KOPT-K1 (cell line): ENCODE measurements around the gene TMED1.
"Not testable (repeated sequence)": the region's sequence is repeated elsewhere in the genome, so short reads cannot be mapped to it uniquely, and the experiment has no call there.

ENCODE experiments used
- H3K27ac ChIP-seq: fragments of 200-600 bp; sonication (generic); 2 replicates; pipeline ENCODE4 v1.5.1; 2016; ENCODE audit warnings: antibody characterized with exemption, mild to moderate bottlenecking, low read depth, low read length; ENCODE audit not compliant: poor library complexity, severe bottlenecking
- H3K36me3 ChIP-seq: fragments of 200-600 bp; sonication (generic); 2 replicates; pipeline ENCODE4 v1.5.1; 2017; ENCODE audit warnings: antibody characterized with exemption, mild to moderate bottlenecking, low read length, moderate library complexity; ENCODE audit not compliant: insufficient read depth
- H3K9me3 ChIP-seq: fragments of 200-600 bp; sonication (generic); 2 replicates; pipeline ENCODE4 v1.5.1; 2017; ENCODE audit warnings: antibody characterized with exemption, low read length, mild to moderate bottlenecking; ENCODE audit not compliant: insufficient read depth, poor library complexity, severe bottlenecking

TMED1 gene

DNA sequence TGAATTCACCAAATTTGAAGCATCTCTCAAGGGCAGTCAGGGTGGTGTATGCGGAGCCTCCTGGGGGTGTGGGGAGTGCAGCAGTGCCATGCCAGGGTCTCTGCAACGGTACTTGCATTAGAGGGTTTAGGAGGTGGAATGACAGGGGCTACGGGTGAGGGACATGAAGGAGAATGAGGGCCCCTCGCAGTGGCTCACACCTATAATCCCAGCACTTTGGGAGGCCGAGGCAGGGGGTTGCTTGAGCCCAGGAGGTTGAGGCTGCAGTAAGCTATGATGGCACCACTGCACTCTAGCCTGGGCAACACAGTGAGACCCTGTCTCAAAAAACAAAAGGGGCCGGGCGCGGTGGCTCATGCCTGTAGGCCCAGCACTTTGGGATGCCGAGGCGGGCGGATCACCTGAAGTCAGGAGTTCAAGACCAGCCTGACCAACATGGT lies 33.9 kb upstream of the TMED1 start:
- not testable (repeated sequence) for H3K9me3 ChIP-seq, H3K36me3 ChIP-seq, H3K27ac ChIP-seq

DNA sequence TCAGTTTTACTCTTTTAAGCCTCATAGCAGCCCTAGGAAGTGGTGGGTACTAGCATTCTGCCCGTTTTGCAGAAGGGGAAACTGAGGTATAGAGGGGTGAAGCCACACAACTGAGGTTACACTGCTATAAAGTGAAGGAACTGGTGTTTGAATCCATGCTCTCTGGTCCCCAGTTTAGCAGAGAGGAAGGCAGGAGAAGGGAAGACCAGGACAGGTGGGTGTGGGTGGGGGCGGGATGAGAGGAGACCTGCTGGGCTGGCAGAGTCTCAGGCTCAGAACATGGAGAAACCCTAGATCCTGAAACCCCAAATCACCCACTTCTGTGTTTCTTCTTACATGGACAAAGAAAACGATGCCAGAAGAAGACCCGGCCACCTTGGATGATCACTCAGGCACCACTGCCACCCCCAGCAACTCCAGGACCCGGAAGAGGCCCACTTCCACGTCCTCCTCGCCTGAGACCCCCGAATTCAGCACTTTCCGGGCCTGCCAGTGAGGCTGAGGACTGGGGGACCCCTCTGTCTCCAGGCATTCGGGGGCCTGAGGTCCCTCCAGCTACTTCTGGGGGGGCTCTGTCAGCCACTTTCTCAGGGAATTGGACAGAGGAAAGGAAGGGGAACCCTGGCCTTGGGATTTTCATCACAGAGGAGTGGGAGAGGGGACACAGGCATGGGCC lies 33.0 kb upstream of the TMED1 start:
- Histone ChIP-seq H3K27ac (no peak overlapping the region), H3K9me3 (no peaks in the 10 kb centered on the region)

DNA sequence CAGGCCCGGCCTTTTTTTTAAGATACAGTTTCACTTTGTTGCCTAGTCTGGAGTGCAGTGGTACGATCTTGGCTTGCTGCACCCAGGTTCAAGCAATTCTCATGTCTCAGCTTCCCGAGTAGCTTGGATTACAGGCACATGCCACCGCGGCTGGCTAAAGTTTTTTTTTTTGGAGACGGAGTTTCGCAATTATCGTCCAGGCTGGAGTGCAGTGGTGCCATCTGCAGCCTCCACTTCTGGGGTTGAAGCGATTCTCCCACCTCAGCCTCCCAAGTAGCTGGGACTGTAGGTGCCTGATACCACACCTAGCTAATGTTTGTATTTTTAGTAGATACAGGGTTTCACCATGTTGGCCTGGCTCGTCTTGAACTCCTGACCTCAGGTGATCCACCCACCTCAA lies 30.5 kb upstream of the TMED1 start:
- H3K27ac ChIP-seq, result no peak overlapping the region
- no peaks in the 10 kb centered on the region for H3K36me3 ChIP-seq
- H3K9me3 ChIP-seq, result no peaks in the 10 kb centered on the region

More for the DNA sequence above, 33.0 kb upstream of the TMED1 start:
- no peaks in the 10 kb centered on the region for H3K36me3 ChIP-seq

DNA sequence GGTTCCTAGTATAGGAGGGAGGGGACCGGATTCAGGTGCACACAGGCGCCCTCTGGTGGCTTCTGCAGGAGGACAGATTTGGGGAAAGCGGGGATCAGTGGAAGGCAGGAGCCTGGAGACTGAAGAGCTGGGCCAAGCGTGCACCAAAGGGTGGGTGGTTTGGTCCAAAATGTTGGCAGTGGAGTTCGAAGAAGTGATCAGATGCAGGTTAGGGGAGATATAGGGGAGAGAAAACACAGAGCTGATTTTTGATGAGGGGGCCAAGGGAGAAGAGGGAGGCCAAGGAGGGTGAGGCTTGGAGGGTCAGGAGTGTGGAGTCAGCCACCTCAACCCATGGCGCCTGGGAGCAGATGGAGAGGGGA lies 28.5 kb upstream of the TMED1 start:
- Histone ChIP-seq H3K9me3 (no peaks in the 10 kb centered on the region), H3K27ac (peak overlapping the region; percentile 6), H3K36me3 (no peaks in the 10 kb centered on the region)

DNA sequence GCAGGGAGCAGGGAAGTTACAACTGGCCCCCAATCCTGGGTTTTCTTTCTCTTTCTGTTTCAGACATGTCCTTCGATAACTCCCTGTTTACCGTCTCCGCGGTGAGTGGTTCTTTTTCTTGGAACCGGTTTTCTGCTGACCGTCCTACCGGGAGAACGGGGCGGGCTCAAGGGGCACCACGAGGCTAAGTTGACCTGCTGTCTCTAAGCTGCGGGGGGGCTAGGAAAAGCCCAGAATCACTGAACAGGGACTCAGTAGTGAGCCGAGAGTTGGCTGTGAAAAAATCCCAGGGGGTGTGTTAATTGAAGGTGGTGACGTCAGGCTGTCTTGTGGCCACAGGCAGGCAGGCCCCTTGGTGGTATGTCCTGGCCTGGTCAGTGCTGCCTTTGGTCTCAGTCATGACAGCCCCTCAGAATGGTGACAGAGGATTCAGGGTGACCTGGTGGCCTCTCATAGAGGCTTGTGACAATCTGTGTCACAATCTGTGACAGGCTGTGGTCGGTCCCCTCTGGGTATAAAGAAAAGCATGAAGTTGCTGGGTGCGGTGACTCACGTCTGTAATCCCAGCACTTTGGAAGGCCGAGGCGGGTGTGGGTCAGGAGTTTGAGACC lies 27.2 kb upstream of the TMED1 start:
- no peak overlapping the region for H3K27ac ChIP-seq
- H3K9me3 ChIP-seq, result no peaks in the 10 kb centered on the region
- H3K36me3 ChIP-seq, result no peaks in the 10 kb centered on the region

DNA sequence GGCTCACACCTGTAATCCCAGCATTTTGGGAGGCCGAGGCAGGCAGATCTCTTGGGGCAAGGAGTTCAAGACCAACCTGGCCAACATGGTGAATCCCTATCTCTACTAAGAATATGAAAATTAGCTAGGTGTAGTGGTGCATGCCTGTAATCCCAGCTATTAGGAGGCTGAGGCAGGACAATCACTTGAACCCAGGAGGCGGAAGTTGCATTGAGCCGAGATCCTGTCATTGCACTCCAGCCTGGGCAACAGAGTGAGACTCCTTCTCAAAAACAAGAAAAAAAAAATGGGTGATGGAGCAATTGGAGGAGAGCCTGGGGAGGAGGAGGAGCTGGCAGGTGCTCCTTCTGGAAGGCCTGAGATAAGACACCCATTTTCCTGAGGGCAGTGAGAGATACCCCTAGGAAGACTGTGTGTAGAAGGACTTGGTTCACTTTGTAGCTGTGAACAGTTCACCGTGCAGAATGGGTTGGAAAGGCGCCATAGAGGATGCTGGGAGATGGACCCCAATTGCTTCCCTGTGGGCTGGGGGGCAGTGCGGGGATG lies 26.6 kb upstream of the TMED1 start:
- Histone ChIP-seq H3K36me3 (no peaks in the 10 kb centered on the region), H3K9me3 (no peaks in the 10 kb centered on the region), H3K27ac (no peak overlapping the region)

DNA sequence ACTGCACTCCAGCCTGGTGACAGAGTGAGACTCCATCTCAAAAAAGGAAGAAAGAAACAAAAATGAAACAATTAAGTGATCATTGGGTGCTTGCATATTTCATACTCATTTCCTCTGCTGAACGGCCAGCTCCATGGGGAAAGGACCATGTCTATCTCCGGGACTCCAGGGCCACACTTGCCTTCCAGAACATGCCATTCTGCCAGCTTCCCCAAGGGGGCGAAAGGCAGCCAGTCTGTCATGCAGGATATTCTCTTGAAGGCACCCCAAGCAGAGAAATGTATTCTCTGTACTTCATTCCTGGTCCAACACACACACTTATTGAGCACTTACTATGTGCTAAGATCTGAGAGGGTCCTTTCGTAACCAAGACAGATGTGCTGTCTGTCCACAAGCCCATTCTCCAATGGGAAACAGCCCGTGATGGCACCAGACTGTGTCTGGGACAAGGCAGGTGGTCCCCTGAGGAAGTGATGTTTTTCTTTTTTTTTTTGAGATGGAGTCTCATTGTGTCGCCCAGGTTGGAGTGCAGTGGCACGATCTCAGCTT lies 25.2 kb upstream of the TMED1 start:
- Histone ChIP-seq H3K27ac (no peak overlapping the region), H3K9me3 (no peaks in the 10 kb centered on the region), H3K36me3 (no peaks in the 10 kb centered on the region)

DNA sequence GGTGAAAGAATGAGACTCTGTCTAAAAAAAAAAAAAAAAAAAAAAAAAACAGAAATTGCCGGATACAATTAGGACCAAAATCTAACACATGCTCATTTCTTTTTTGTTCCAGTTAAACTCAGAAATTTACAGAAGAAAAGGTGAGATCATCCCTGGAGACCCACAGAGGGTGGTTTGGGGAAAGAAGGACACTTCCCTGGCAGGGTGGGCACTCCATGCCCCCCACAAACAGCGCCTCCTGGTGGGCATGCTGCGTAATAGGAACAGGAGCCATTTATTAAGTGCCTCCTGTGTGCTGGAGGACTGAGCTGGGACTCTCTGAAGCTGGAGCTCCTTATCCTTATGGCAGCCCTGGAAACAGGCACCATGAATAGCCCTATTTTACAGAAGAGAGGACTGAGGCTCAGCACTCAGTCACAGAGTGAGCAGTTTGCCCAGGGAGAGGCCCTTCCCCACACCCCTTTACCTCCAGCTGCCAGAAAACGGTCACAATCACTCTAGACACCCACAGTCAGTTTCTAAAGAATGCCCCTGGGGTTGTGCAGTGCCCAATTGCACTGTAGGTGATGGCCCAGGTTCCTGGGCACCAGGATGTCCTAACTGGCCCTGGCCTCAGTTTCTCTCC lies 22.3 kb upstream of the TMED1 start:
- no peaks in the 10 kb centered on the region for H3K9me3 ChIP-seq
- no peak overlapping the region for H3K27ac ChIP-seq
- no peaks in the 10 kb centered on the region for H3K36me3 ChIP-seq

DNA sequence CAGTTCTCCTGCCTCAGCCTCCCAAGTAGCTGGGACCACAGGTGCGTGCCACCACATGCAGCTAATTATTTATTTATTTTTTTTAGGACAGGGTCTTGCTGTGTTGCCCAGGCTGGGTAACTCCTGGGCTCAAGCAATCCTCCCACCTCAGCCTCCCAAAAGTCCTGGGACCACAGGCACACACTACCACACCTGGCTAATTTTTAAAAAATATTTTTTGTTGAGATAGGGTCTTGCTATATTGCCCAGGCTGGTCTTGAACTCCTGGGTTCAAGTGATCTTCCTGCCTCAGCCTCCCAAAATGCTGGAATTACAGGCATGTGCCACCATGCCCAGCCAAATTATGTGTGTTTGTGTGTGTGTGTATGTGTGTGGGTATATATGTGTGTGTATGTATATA lies 20.9 kb upstream of the TMED1 start:
- not testable (repeated sequence) for H3K27ac ChIP-seq, H3K9me3 ChIP-seq, H3K36me3 ChIP-seq

DNA sequence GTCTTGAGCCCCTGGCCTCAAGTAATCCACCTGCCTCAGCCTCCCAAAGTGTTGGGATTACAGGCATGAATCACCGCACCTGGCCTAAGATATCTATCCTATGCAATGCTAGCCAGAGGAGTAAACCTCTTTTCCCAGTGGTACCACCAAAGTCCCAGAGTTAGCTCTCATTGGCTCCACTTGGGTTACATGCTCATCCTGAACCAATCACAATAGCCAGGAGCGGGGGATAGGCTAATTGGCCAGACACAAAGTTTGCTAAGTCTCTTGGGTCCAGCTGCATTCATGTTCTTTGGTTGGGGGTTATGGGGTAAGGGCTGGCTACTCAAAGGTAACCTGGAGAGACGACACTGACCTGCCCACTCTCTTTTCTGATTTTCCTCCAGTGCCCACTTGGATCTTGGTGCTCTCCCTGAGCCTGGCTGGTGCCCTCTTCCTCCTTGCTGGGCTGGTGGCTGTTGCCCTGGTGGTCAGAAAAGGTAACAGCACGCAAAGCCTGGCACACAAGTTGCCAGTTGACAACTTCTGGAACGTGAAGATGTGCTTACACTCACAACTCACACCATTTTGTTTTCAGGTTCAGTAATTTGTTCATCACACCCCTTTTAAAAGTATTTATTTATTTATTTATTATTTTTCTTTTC lies 20.0 kb upstream of the TMED1 start:
- no peaks in the 10 kb centered on the region for H3K9me3 ChIP-seq
- no peaks in the 10 kb centered on the region for H3K36me3 ChIP-seq
- no peak overlapping the region for H3K27ac ChIP-seq

DNA sequence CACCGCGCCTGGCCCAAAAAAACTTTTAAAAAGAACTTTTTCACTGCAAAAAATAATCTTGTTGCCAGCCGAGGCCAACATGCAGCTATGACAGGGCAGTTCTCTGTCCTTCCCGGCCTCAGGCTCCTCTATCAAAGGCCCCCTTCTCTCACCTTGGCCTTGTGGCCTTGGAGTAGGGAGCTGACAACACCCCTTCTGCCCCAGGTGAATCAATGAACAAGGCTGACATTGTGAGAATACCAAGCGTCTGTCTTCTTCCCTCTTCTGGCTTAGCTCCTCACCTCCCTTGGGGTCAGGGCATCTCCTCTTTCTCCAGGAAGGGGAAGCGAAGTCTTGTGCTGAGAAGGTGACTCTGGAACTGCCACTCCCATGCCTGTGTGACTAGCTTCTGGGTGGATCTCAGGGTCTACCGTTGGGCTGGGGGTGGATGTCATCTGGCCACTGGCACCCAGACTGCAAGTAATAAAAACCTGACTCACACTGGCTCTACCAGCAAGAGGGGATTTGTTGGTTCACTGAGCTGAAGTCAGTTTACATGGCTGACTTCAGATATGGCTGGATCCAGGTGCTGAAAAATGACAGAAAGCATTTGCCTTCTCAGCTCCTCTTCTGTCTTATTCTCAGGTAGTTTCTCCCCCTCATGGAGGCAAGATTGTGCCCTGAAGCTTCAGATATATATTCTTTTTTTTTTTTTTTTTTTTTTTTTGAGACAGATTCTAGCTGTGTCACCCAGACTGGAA lies 18.5 kb upstream of the TMED1 start:
- Histone ChIP-seq H3K36me3 (no peaks in the 10 kb centered on the region), H3K27ac (no peak overlapping the region), H3K9me3 (no peaks in the 10 kb centered on the region)

DNA sequence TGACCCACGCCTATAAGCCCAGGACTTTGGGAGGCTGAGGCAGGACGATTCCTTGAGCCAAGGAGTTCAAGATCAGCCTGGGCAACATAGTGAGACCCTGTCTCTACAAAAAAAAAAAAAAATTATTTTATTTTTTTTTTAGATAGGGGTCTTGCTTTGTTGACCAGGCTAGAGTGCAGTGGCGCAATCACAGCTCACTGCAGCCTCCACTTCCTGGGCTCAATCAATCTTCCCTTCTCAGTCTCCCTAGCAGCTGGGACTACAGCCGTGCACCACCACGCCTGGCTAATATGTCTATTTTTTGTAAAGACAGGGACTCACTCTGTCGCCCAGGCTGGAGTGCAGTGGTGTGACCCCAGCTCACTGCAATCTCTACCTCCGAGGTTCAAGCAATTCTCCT lies 16.9 kb upstream of the TMED1 start:
- H3K36me3 ChIP-seq, result no peaks in the 10 kb centered on the region
- no peaks in the 10 kb centered on the region for H3K9me3 ChIP-seq
- H3K27ac ChIP-seq, result no peak overlapping the region

DNA sequence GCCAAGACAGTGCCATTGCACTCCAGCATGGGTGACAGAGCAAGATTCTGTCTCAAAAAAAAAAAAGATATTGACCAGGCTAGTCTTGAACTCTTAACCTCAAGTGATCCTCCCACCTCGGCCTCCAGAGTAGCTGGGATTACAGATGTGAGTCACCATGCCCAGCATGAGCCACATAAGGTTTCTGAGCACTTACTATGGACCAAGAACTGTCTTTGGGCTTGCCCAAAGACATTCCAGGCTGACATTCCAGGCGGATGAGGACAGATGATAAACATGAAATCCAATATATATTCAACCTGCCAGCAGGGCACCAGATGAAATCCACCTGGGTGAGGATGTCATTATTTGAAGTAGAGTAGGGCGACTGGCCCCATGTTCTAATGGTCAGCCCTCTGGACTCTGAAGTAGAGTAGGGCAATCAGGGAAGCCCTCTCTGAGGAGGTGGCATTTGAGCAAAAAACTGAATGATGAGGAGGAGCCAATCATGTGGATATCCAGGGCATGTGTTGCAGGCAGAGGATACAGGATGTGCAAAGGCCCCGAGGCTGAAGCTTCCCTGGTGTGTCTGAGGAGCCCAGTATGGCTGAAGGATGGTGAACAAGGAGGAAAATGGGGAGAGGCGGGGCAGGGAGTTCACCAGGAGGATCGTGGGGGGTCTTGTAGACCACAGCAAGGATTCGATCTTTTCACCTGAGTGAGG lies 16.2 kb upstream of the TMED1 start:
- Histone ChIP-seq H3K9me3 (peaks cover 4% of the 10 kb centered on the region), H3K36me3 (no peaks in the 10 kb centered on the region), H3K27ac (no peak overlapping the region)

DNA sequence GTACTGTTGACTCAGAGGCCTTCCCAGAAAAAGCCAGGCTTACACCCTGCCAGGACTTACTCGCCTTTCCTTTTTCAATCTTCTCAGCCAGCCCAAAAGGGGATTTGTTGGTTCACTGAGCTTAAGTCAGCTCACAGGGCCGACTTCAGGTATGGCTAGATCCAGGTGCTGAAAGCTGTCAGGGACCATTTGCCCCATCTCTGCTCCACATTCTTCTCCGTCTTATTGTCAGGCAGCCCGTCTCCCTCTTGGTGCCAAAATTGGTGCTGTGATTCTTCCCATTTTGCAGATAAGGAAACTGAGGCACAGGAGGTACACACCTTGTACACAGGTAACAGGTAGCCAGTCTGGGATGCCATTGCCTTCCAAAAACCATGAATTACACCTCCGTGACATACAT lies 14.6 kb upstream of the TMED1 start:
- peaks cover 20% of the 10 kb centered on the region for H3K9me3 ChIP-seq
- no peaks in the 10 kb centered on the region for H3K36me3 ChIP-seq
- no peak overlapping the region for H3K27ac ChIP-seq
